Skeletal muscle tissue (tissue), 4 donors: ENCODE results near the gene MYLK2. TPM values are rescaled to one million over a fixed set of nuclear protein-coding genes. Genes with fewer than 3 reads are reported as not detected.

ENCODE experiments used
- H3K27ac ChIP-seq: one replicate; pipeline ENCODE4 v1.7.0; 2013; ENCODE audit warnings: mild to moderate bottlenecking, low read depth, low read length, inconsistent platforms
- H3K27me3 ChIP-seq, 3 donors: one replicate each; pipeline ENCODE4 v1.7.0; 2013; ENCODE audit warnings: low read length in 3 of 3; ENCODE audit not compliant: control insufficient read depth in 3 of 3, insufficient read depth in 3 of 3
- H3K36me3 ChIP-seq, 3 donors: one replicate each; pipeline ENCODE4 v1.7.0; 2013; ENCODE audit warnings: low read length in 3 of 3; ENCODE audit not compliant: control insufficient read depth in 3 of 3, insufficient read depth in 3 of 3
- H3K4me1 ChIP-seq, 3 donors: one replicate each; pipeline ENCODE4 v1.7.0; 2013; ENCODE audit warnings: low read length in 3 of 3, mild to moderate bottlenecking in 3 of 3; ENCODE audit not compliant: control insufficient read depth in 3 of 3, insufficient read depth in 3 of 3
- H3K4me3 ChIP-seq, 3 donors: one replicate each; pipeline ENCODE4 v1.7.0; 2013; ENCODE audit warnings: low read length in 3 of 3
- H3K9ac ChIP-seq, 3 donors: one replicate each; pipeline ENCODE4 v1.7.0; 2013; ENCODE audit warnings: low read length in 3 of 3, mild to moderate bottlenecking in 3 of 3, moderate library complexity in 2 of 3, low read depth in 1 of 3
- H3K9me3 ChIP-seq, 3 donors: one replicate each; pipeline ENCODE4 v1.7.0; 2013; ENCODE audit warnings: low read length in 3 of 3; ENCODE audit not compliant: control insufficient read depth in 3 of 3
- total RNA-seq: library from RNA; depleted of rRNA; stranded (reverse); fragments of >200 nt; gene quantifications from one replicate; pipeline ENCODE4 v1.2.3, GENCODE V29; 2014
- donor health status: Osteomylitis.

Gene MYLK2
- total RNA-seq, 1 donor from 2014 or later: 21.9 TPM

GRCh38 chr20:31868853-31869672 is 49.9 kb downstream of the MYLK2 start:
- peaks cover 25 to 28% (median 26%) of the 10 kb centered on the region in 3 donors for H3K27me3 ChIP-seq
- H3K36me3 ChIP-seq: no peaks in the 10 kb centered on the region
- no peaks in the 10 kb centered on the region for H3K9me3 ChIP-seq
- H3K4me3 ChIP-seq: peak overlapping the region in 1 of 3 donors; percentile 80
- no peak overlapping the region for H3K27ac ChIP-seq
- H3K4me1 ChIP-seq: peaks cover 10 to 12% (median 10%) of the 10 kb centered on the region in 3 donors
- H3K9ac ChIP-seq: peak overlapping the region in 1 of 3 donors; percentile 78

- peak overlapping the region in 2 of 3 donors; percentile 70 to 78 for H3K9ac ChIP-seq
- H3K27me3 ChIP-seq: peaks cover 25 to 28% (median 26%) of the 10 kb centered on the region in 3 donors
- H3K4me3 ChIP-seq: peak overlapping the region; percentile 75 to 80 (median 78)
- H3K27ac ChIP-seq: no peak overlapping the region
- no peaks in the 10 kb centered on the region for H3K9me3 ChIP-seq
- peaks cover 10 to 12% (median 10%) of the 10 kb centered on the region in 3 donors for H3K4me1 ChIP-seq
- H3K36me3 ChIP-seq: no peaks in the 10 kb centered on the region
Observed at GRCh38 chr20:31869673-31869941, 50.5 kb downstream of the MYLK2 start.

- Histone ChIP-seq H3K4me1 (peaks cover 10 to 12% (median 10%) of the 10 kb centered on the region in 3 donors), H3K36me3 (no peaks in the 10 kb centered on the region), H3K4me3 (peak within 1 kb of the TSS; percentile 75 to 80 (median 78)), H3K27me3 (peaks cover 25 to 28% (median 26%) of the 10 kb centered on the region in 3 donors), H3K27ac (no peak within 1 kb of the TSS), H3K9me3 (no peaks in the 10 kb centered on the region), H3K9ac (peak within 1 kb of the TSS; percentile 50 to 78 (median 70))
Observed at GRCh38 chr20:31869942-31870725, 51.0 kb downstream of the MYLK2 start, which contains the start of the genes DUSP15 and TTLL9. TSS of gene DUSP15 (minus strand) at chr20:31870527. CDS start at chr20:31870337, 190 bp downstream. TSS of gene TTLL9 (plus strand) at chr20:31870634. CDS start at chr20:31871127, 493 bp downstream.

GRCh38 chr20:31870726-31871617 is 51.8 kb downstream of the MYLK2 start:
- Histone ChIP-seq H3K4me1 (peaks cover 10 to 12% (median 10%) of the 10 kb centered on the region in 3 donors), H3K4me3 (peak overlapping the region; percentile 8 to 80 (median 48)), H3K27me3 (peaks cover 25 to 28% (median 26%) of the 10 kb centered on the region in 3 donors), H3K36me3 (no peaks in the 10 kb centered on the region), H3K27ac (no peak overlapping the region), H3K9me3 (no peaks in the 10 kb centered on the region), H3K9ac (peak overlapping the region in 2 of 3 donors; percentile 20 to 78)

- no peaks in the 10 kb centered on the region for H3K9me3 ChIP-seq
Observed at GRCh38 chr20:31871618-31871954, 52.4 kb downstream of the MYLK2 start.

GRCh38 chr20:31872406-31872805 is 53.2 kb downstream of the MYLK2 start:
- no peak overlapping the region for H3K9ac ChIP-seq
- H3K36me3 ChIP-seq: no peaks in the 10 kb centered on the region
- H3K9me3 ChIP-seq: no peaks in the 10 kb centered on the region
- peaks cover 10 to 12% (median 10%) of the 10 kb centered on the region in 3 donors for H3K4me1 ChIP-seq
- no peak overlapping the region for H3K4me3 ChIP-seq
- peaks cover 21 to 26% (median 25%) of the 10 kb centered on the region in 3 donors for H3K27me3 ChIP-seq
- no peak overlapping the region for H3K27ac ChIP-seq

More at GRCh38 chr20:31871618-31871954, 52.4 kb downstream of the MYLK2 start:
- peaks cover 22 to 28% (median 26%) of the 10 kb centered on the region in 3 donors for H3K27me3 ChIP-seq
- peaks cover 10 to 12% (median 10%) of the 10 kb centered on the region in 3 donors for H3K4me1 ChIP-seq
- H3K27ac ChIP-seq: no peak overlapping the region
- no peak overlapping the region for H3K4me3 ChIP-seq
- no peaks in the 10 kb centered on the region for H3K36me3 ChIP-seq
- H3K9ac ChIP-seq: no peak overlapping the region

GRCh38 chr20:31875671-31876070 is 56.5 kb downstream of the MYLK2 start:
- H3K4me1 ChIP-seq: peaks cover 5 to 11% (median 10%) of the 10 kb centered on the region in 3 donors
- H3K9me3 ChIP-seq: no peaks in the 10 kb centered on the region
- H3K9ac ChIP-seq: no peak overlapping the region
- H3K27me3 ChIP-seq: peaks cover 3 to 11% (median 5%) of the 10 kb centered on the region in 3 donors
- no peak overlapping the region for H3K4me3 ChIP-seq
- H3K36me3 ChIP-seq: no peaks in the 10 kb centered on the region
- H3K27ac ChIP-seq: no peak overlapping the region

- Histone ChIP-seq H3K36me3 (no peaks in the 10 kb centered on the region), H3K27ac (no peak overlapping the region), H3K9ac (no peak overlapping the region), H3K9me3 (no peaks in the 10 kb centered on the region), H3K27me3 (peaks cover 0 to 3% (median 0%) of the 10 kb centered on the region in 3 donors), H3K4me3 (no peak overlapping the region), H3K4me1 (peaks cover 5 to 10% (median 7%) of the 10 kb centered on the region in 3 donors)
Observed at GRCh38 chr20:31877684-31878083, 58.5 kb downstream of the MYLK2 start.
